ENCODE data around the gene SIM2.

GRCh38 chr21:36671836-36672235, 27.1 kb upstream of the SIM2 start:
- TF ChIP-seq, protein P1, sequence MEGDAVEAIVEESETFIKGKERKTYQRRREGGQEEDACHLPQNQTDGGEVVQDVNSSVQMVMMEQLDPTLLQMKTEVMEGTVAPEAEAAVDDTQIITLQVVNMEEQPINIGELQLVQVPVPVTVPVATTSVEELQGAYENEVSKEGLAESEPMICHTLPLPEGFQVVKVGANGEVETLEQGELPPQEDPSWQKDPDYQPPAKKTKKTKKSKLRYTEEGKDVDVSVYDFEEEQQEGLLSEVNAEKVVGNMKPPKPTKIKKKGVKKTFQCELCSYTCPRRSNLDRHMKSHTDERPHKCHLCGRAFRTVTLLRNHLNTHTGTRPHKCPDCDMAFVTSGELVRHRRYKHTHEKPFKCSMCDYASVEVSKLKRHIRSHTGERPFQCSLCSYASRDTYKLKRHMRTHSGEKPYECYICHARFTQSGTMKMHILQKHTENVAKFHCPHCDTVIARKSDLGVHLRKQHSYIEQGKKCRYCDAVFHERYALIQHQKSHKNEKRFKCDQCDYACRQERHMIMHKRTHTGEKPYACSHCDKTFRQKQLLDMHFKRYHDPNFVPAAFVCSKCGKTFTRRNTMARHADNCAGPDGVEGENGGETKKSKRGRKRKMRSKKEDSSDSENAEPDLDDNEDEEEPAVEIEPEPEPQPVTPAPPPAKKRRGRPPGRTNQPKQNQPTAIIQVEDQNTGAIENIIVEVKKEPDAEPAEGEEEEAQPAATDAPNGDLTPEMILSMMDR (IDR thresholded peaks at IDR 0.05), result no peak
- no peak for TF ChIP-seq EZH2 (IDR thresholded peaks at IDR 0.05; ENCODE audit: borderline replicate concordance, insufficient read depth, low read depth, low read length, poor library complexity, severe bottlenecking)

Measured in B cell (primary cell).